ENCODE measurements around the gene TANGO2.

The TANGO2 gene

DNA sequence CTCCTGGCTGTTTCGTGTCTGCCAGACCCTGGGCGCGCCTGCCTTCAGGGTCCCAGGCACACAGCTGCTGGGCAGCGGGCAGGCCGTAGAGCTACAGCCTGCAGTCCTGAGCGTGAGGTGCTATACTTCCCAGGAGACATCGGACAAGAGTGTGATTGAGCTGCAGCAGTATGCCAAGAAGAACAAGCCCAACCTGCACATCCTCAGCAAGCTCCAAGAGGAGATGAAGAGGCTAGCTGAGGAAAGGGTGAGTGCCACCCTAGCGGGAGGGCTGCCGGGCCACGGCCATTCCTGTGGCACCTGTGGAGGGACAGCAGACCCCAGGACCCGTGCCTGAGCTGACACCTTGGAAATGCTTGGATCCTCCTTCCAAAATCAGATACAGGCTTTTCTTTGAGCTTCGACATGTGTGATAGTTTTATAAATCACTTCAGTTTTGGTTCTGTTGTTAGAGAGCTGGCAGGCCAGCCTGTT, 87.9 kb downstream of the TANGO2 start:
- no peaks in the 10 kb centered on the region for H3K9me3 ChIP-seq (ENCODE audit: control insufficient read depth, low read length)
- no peaks in the 10 kb centered on the region for H3K4me1 ChIP-seq (ENCODE audit: control insufficient read depth, insufficient read depth, low read length, poor library complexity, severe bottlenecking)
- no peak overlapping the region for H3K4me3 ChIP-seq (ENCODE audit: insufficient read depth, low read depth, low read length, poor library complexity, severe bottlenecking)
- peaks cover 71% of the 10 kb centered on the region for H3K36me3 ChIP-seq (ENCODE audit: control insufficient read depth, insufficient read depth, low read length)
- no peak overlapping the region for H3K27ac ChIP-seq (ENCODE audit: insufficient read depth, low read length, poor library complexity, severe bottlenecking)
- H3K27me3 ChIP-seq (replicated peaks; ENCODE audit: control insufficient read depth, insufficient read depth, low read length, poor library complexity, severe bottlenecking), result no peaks in the 10 kb centered on the region
- DNase-seq, result no peak

DNA sequence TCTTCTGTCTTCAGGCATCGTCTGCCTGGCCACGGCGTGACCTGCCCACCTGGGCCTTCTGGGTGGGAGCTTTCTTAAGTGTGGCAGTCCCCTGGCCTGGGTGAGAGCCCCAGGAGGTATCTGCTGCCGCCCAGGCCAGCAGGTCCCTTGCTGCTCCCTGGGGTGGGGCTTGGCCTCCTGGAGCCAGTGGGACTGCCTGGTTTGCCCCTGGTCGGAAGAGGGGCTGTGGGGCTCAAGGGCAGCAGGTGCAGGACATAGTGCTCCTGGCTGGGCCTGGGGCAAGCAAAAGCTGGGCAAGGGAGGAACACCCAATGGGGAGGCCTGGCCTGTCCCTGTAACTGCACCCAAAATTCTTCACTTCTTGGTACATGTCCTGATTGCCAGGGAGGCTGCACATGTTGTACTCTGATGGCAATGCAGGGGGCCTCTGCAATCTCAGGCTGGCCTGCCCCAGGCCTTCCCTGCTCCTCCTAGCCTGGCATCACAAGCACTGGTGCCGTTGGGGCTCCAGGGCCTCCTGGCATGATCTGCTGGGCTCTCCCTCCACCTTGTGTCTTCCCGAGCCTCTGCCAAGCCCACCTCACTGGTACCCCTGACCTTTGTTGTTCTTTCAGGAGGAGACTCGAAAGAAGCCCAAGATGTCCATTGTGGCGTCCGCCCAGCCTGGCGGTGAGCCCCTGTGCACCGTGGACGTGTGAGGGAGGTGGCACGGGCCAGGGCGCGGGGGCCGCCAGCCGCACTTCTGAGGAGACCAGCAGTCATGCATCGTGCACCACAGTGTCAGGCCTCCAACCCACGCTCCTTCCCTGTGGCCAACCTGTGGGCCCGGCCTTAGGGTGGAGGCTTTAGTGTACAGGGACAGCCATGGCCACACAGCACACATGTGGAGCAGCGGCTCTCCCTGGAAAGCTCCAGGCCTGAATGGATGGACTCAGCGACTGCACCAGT, 88.8 kb downstream of the TANGO2 start:
- no peak for DNase-seq
- H3K9me3 ChIP-seq (ENCODE audit: control insufficient read depth, low read length), result no peaks in the 10 kb centered on the region
- H3K4me1 ChIP-seq (ENCODE audit: control insufficient read depth, insufficient read depth, low read length, poor library complexity, severe bottlenecking), result no peaks in the 10 kb centered on the region
- H3K27me3 ChIP-seq (replicated peaks; ENCODE audit: control insufficient read depth, insufficient read depth, low read length, poor library complexity, severe bottlenecking), result no peaks in the 10 kb centered on the region
- H3K36me3 ChIP-seq (ENCODE audit: control insufficient read depth, insufficient read depth, low read length), result peaks cover 80% of the 10 kb centered on the region
- no peak overlapping the region for H3K27ac ChIP-seq (ENCODE audit: insufficient read depth, low read length, poor library complexity, severe bottlenecking)
- H3K4me3 ChIP-seq (ENCODE audit: insufficient read depth, low read depth, low read length, poor library complexity, severe bottlenecking), result no peak overlapping the region

DNA sequence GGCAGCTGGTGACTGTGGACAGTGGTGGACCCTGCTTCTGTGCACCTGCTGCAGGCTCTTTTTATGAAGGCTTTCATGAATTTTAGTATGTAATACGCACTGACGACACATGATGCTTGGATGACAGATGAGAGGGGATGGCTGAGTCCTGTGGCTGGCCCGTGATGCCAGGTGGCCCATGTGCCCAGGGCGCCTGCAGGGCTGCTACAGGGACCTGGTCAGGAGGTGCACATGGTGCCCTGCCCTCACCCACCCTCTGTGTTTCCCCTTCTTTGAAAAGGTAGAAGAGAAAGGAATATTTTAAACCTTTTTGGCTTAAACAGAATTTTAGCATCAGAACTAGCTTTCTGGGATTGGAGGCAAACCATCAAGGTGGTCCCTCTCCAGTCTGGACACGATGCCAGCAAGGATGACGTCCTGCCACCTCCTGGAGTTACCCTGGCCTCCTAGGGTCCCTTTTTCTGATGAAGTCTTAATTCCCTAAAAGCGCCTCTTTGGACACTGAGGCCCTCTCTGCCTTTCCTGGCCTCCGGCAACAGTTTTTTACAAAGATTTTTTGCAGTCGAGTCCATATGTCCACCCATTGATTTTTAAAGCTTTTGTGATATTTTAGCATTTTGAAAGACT, 89.6 kb downstream of the TANGO2 start:
- Histone ChIP-seq H3K36me3 (ENCODE audit: control insufficient read depth, insufficient read depth, low read length) (peaks cover 81% of the 10 kb centered on the region), H3K4me3 (ENCODE audit: insufficient read depth, low read depth, low read length, poor library complexity, severe bottlenecking) (no peak overlapping the region), H3K27me3 (replicated peaks; ENCODE audit: control insufficient read depth, insufficient read depth, low read length, poor library complexity, severe bottlenecking) (no peaks in the 10 kb centered on the region), H3K9me3 (ENCODE audit: control insufficient read depth, low read length) (no peaks in the 10 kb centered on the region), H3K4me1 (ENCODE audit: control insufficient read depth, insufficient read depth, low read length, poor library complexity, severe bottlenecking) (no peaks in the 10 kb centered on the region), H3K27ac (ENCODE audit: insufficient read depth, low read length, poor library complexity, severe bottlenecking) (no peak overlapping the region)
- DNase-seq, result no peak

DNA sequence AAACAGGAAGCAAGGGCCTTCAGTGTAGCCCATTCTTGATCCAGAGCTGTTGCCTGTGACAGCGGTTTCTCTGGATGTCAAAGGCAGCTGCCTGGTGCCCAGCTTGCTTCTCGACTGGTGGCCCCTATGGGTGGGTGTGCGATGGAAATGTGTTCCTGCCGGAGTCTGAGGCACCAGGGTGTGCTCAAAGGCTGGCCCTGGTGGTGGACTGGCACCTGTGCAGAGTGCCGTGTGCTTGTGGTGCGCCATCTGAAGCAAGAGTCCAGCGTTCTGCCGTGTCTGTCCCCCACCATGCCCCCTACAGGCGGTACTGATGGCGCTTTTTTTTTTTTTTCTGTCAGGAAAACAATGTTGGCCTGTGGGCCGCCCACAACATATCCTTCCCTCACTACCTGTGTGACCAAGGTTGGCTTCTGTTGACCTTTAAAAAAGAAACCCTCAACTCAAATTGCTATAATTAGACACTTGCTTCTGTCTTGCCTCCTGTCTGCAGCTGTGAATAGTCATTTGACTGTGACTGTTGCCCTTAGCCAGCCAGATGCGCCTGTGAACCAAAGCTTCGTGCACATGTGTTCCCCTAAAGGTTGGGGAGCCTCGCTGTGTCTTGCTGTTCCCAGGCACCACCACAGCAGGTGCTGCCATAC, 90.3 kb downstream of the TANGO2 start:
- no peak overlapping the region for H3K4me3 ChIP-seq (ENCODE audit: insufficient read depth, low read depth, low read length, poor library complexity, severe bottlenecking)
- no peak for DNase-seq

DNA sequence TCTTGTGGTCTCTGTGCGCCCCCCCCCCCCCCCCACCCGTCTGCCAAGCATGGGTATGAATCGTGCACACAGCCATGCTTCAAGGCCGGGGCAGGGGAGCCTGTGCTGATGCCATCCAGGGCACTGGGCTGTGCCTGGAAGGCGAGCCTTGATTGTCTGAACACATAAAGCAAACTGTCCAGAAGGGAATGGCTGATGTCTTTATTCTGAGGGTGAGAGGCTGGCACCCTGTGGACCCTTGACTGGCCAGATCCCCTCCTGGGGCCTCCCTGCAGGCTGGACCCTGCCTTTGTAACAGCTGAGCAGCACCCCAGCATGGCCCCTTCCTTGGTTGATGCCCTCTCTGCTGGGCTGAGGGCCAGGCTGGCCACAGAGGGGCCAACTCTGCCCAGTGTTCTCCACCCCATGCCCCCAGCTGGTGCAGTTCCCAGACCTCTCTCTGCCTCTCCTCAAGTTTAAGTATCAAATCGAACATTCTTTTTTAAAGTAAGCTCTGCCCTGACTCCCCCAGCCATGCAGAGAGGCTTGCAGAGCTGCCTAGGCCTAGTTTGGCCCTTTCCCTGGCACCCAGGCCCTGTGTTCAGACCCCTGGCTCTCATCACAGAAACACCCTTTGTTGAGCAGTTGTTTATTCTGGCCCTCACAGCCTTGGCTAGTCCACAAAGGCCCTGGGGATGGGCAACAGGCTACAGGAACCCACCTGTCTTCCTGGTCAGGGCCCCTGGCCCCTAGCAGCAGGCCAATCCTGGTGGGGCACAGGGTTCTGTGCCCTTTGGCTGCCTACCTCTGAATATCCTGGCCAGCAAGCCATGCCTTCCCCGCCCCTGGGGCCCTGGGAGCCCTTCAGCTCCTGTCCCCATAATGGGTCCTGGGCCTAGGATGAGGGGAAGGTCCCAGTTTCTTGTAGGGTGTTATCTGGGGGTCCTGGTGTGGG, 91.0 kb downstream of the TANGO2 start:
- DNase-seq, result no peak
- Histone ChIP-seq H3K36me3 (ENCODE audit: control insufficient read depth, insufficient read depth, low read length) (peaks cover 73% of the 10 kb centered on the region), H3K4me1 (ENCODE audit: control insufficient read depth, insufficient read depth, low read length, poor library complexity, severe bottlenecking) (peaks cover 11% of the 10 kb centered on the region), H3K27ac (ENCODE audit: insufficient read depth, low read length, poor library complexity, severe bottlenecking) (no peak overlapping the region), H3K27me3 (replicated peaks; ENCODE audit: control insufficient read depth, insufficient read depth, low read length, poor library complexity, severe bottlenecking) (no peaks in the 10 kb centered on the region), H3K4me3 (ENCODE audit: insufficient read depth, low read depth, low read length, poor library complexity, severe bottlenecking) (no peak overlapping the region), H3K9me3 (ENCODE audit: control insufficient read depth, low read length) (no peaks in the 10 kb centered on the region)

More for the DNA sequence above, 90.3 kb downstream of the TANGO2 start:
- H3K9me3 ChIP-seq (ENCODE audit: control insufficient read depth, low read length), result no peaks in the 10 kb centered on the region
- H3K27ac ChIP-seq (ENCODE audit: insufficient read depth, low read length, poor library complexity, severe bottlenecking), result no peak overlapping the region
- no peaks in the 10 kb centered on the region for H3K27me3 ChIP-seq (replicated peaks; ENCODE audit: control insufficient read depth, insufficient read depth, low read length, poor library complexity, severe bottlenecking)
- H3K4me1 ChIP-seq (ENCODE audit: control insufficient read depth, insufficient read depth, low read length, poor library complexity, severe bottlenecking), result peaks cover 4% of the 10 kb centered on the region
- H3K36me3 ChIP-seq (ENCODE audit: control insufficient read depth, insufficient read depth, low read length), result peaks cover 80% of the 10 kb centered on the region

DNA sequence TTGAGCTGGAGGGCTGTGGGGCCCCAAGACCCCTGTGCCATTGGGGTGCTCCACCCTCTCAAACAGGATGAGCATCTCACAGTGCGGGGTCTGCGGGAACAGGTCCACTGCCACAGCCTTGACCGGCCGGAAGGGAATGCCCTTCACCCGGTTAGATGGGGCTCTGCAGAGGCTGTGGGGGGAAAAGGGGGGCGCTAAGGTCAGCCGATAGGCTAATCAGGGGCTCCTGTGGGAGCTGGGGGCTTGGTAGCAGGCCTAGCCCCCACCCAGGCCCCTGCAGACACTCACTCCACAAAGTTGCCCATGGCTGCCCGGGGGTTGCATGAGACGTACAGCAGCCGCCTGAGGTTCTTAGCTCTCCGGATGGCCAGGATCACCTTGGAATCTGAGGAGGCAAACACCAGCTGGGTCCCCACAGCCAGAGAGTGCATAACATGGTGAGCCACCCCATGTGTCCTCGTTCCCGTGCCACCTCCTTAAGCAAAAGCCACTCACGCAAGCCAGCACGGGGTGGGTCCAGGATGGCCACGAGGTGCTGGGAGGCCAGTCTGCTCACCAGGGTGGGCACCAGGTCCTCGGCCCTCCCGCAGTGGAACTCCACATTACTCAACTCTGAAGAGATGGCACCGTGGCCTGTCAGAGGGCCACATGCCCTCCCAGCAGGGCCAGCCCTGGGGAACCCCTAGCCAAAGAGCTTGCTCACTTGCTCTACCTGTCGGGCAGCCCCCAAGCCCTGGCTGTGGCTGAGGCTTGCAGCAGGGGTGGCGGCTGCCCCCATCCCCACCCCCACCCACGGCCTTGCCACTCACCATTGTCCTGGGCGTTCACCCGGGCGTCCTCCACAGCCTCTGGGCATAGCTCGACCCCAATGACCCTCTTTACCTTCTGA, 92.0 kb downstream of the TANGO2 start:
- H3K27ac ChIP-seq (ENCODE audit: insufficient read depth, low read length, poor library complexity, severe bottlenecking), result no peak overlapping the region
- peaks cover 64% of the 10 kb centered on the region for H3K36me3 ChIP-seq (ENCODE audit: control insufficient read depth, insufficient read depth, low read length)
- peaks cover 11% of the 10 kb centered on the region for H3K4me1 ChIP-seq (ENCODE audit: control insufficient read depth, insufficient read depth, low read length, poor library complexity, severe bottlenecking)
- H3K4me3 ChIP-seq (ENCODE audit: insufficient read depth, low read depth, low read length, poor library complexity, severe bottlenecking), result no peak overlapping the region
- no peaks in the 10 kb centered on the region for H3K27me3 ChIP-seq (replicated peaks; ENCODE audit: control insufficient read depth, insufficient read depth, low read length, poor library complexity, severe bottlenecking)
- no peaks in the 10 kb centered on the region for H3K9me3 ChIP-seq (ENCODE audit: control insufficient read depth, low read length)
- DNase-seq, result no peak

DNA sequence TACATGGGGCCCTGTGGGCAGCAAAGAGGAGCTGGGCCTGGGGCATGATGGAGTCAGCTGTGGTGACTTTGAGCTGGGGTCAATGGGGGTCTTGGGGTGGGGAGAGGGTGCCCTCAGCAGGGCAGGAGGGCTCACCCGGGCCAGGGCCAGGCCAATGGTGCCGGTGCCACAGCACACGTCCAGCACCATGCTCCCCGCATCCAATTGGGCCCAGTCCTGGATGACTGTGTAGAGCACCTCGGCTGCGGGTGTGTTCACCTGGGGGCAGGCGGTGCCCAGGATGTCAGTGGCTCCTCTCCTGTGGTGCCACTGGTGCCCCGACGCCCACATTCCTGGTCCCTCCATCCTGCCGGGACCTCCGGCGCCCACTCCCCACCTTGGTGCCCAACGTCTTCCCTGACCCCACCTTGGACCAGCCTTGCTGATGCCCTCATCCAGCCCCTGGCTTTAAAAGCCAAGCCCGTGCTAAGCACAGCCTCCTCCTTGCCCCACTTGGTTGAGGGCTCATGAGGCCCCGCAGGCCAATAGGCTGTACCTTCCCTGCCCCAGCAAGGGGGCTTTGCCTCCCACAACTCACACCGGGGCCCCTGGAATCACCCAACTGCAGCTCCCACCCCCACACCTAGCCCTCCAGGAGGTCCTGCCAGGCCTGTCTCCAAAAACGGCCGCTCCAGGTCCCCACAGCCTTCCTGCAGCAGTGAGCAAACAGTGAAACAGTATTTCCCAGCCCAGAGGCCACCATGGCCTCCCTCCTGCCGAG, 92.8 kb downstream of the TANGO2 start:
- no peaks in the 10 kb centered on the region for H3K9me3 ChIP-seq (ENCODE audit: control insufficient read depth, low read length)
- peaks cover 19% of the 10 kb centered on the region for H3K4me1 ChIP-seq (ENCODE audit: control insufficient read depth, insufficient read depth, low read length, poor library complexity, severe bottlenecking)
- H3K27ac ChIP-seq (ENCODE audit: insufficient read depth, low read length, poor library complexity, severe bottlenecking), result no peak overlapping the region
- no peak for DNase-seq
- H3K27me3 ChIP-seq (replicated peaks; ENCODE audit: control insufficient read depth, insufficient read depth, low read length, poor library complexity, severe bottlenecking), result no peaks in the 10 kb centered on the region
- peaks cover 57% of the 10 kb centered on the region for H3K36me3 ChIP-seq (ENCODE audit: control insufficient read depth, insufficient read depth, low read length)
- no peak overlapping the region for H3K4me3 ChIP-seq (ENCODE audit: insufficient read depth, low read depth, low read length, poor library complexity, severe bottlenecking)

DNA sequence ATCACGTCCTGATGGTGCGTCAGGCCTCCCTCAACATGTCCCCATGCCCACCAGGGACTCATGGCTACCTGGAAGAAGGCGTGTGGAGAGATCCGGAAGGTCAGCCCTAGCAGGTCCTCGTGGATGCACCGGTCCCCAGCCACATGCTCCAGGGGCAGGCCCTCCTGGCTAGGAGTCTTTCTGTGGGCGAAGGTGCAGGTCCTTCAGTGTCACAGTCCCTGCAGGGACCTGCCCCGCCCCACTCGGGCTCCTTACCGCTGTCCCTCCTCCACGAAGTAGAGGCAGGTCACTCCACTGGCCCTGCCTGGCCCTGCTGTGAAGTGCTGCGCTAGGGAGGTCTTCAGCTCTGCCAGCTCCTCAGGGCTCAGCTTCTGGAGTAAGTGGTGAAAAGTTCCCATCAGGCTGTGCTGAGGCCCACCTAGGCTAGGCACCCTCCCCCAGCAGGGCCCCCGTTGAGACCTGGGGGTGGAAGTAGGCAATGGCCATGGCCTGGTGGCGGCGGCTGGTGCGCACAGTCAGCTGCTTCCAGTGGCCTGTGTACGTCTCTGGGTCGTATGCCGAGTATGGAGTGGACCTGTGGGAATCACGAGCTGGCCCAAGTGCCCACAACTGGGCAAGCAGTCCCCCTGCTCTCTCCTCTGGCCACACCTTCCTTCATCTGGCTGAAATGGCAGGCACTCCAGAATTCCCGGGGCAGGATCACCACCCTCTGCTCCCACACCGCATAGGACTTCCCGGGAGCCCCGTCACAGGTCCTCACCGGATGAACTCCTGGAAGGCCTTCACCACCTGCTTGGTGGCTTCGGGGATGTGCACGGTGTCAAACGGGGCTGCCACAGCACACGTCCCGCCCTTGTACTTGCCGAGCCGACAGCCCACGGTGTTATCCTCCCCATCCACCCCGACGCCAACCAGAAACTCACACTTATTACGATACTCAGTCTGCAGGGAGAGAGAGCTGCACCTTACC, 93.9 kb downstream of the TANGO2 start:
- H3K27ac ChIP-seq (ENCODE audit: insufficient read depth, low read length, poor library complexity, severe bottlenecking), result no peak overlapping the region
- peaks cover 20% of the 10 kb centered on the region for H3K4me1 ChIP-seq (ENCODE audit: control insufficient read depth, insufficient read depth, low read length, poor library complexity, severe bottlenecking)
- no peaks in the 10 kb centered on the region for H3K9me3 ChIP-seq (ENCODE audit: control insufficient read depth, low read length)
- peaks cover 53% of the 10 kb centered on the region for H3K36me3 ChIP-seq (ENCODE audit: control insufficient read depth, insufficient read depth, low read length)
- no peaks in the 10 kb centered on the region for H3K27me3 ChIP-seq (replicated peaks; ENCODE audit: control insufficient read depth, insufficient read depth, low read length, poor library complexity, severe bottlenecking)
- H3K4me3 ChIP-seq (ENCODE audit: insufficient read depth, low read depth, low read length, poor library complexity, severe bottlenecking), result no peak overlapping the region
- no peak for DNase-seq

Data from effector memory CD4-positive, alpha-beta T cell (primary cell).